K562 (cell line): ENCODE data around the gene GLDC. TPM values are rescaled to one million over a fixed set of nuclear protein-coding genes. Genes with fewer than 3 reads are reported as not detected.
A peak's percentile ranks its signal among the peaks of the same experiment; 100 is the strongest.

Source experiments
- BCOR ChIP-seq: fragments of 450-650 bp; IDR thresholded peaks from 2 replicates; pipeline ENCODE4 v1.6.1; 2016
- CHD2 ChIP-seq: IDR thresholded peaks from 2 replicates; pipeline ENCODE4 v1.6.1; 2011; ENCODE audit warnings: low read depth, low read length
- DPF2 ChIP-seq: fragments of 450-650 bp; IDR thresholded peaks from 2 replicates; pipeline ENCODE4 v1.6.1; 2016
- FOSL1 ChIP-seq: fragments of 200-800 bp; sonication (Bioruptor generic); conservative IDR thresholded peaks from 2 replicates; pipeline ENCODE4 v1.6.1; 2016; ENCODE audit warnings: missing genetic modification characterization, missing compliant biosample characterization
- HCFC1 ChIP-seq: IDR thresholded peaks from 2 replicates; pipeline ENCODE4 v1.6.1; 2012; ENCODE audit warnings: low read depth, low read length, improper control_type of control experiment
- ZNF445 ChIP-seq: fragments of 250-450 bp; sonication (Bioruptor Pico); IDR thresholded peaks from 2 replicates; pipeline ENCODE4 v1.4.0; 2020; ENCODE audit warnings: low read depth, mild to moderate bottlenecking, moderate library complexity
- polyA plus RNA-seq, 8 experiments: library from polyadenylated mRNA; depleted of rRNA in 4 of 8; stranded (reverse) in 5 of 8; unstranded in 3 of 8; fragments of >200 nt; fragmentation: Nextera tagmentation in 2 of 8; fragmentation: Illumina TruSeq in 1 of 8; extraction: Ambion mirVana in 2 of 8; extraction: Trizol in 1 of 8; gene quantifications; 2 replicates each; pipeline versions ENCODE4 v1.2.1 to v1.2.3, GENCODE V29; 2011 to 2014; ENCODE audit warnings: inconsistent platforms in 1 of 8, missing spikeins in 1 of 8
- total RNA-seq, 7 experiments: library from RNA; depleted of rRNA in 6 of 7; stranded (reverse); fragments of >200 nt in 6 of 7; fragmentation: Illumina TruSeq in 2 of 7; extraction: Trizol in 2 of 7; gene quantifications; 2 replicates each; pipeline versions ENCODE4 v1.2.1 to v1.2.3, GENCODE V29; 2011 to 2021; ENCODE audit warnings: low replicate concordance in 1 of 7
- TF ChIP-seq, protein P1 (sequence below): fragments of 450-650 bp; IDR thresholded peaks from 2 replicates; pipeline ENCODE4 v1.6.1; 2018; ENCODE audit not compliant: partially characterized antibody
- TF ChIP-seq, protein P2 (sequence below), 2 experiments: fragments of 450-650 bp; IDR thresholded peaks; 2 replicates each; pipeline ENCODE4 v1.6.1; 2018; ENCODE audit warnings: mild to moderate bottlenecking in 2 of 2, low read depth in 1 of 2; ENCODE audit not compliant: partially characterized antibody in 2 of 2
- TF ChIP-seq, protein P3 (sequence below): fragments of 250-450 bp; sonication (Bioruptor Pico); IDR thresholded peaks from 2 replicates; pipeline ENCODE4 v1.8.0; 2022; ENCODE audit warnings: moderate library complexity, mild to moderate bottlenecking, inconsistent platforms

The GLDC gene
- total and polyA plus RNA-seq, 9 of the 15 experiments (the other 6 are each of a cell fraction or from before 2014, with no cell fraction given), result 0.03 to 0.27 (median 0.08) TPM; not detected in 6

DNA sequence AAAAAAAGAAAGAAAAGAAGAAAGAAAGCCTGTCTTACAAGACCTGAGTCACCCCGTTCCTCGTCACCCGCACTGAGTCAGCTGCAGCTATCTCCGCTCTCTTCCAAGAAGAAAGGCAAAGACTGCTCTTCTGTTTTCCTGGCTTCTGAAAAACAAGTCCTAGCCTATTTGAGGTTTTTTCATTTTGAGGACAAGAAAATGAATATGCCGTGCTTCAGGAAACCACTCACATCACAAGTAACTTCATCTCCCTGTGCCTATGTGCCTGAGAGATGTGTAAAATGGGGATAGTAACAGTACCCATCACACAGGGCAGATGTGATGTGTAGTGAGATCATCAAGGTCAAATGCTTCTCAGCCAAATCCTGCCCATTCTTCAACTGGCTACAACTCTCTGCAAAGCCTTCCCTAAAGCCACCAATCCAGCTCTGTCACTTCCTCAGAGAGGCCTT is 78.4 kb downstream of the GLDC start (continued):
- TF ChIP-seq, protein P1, sequence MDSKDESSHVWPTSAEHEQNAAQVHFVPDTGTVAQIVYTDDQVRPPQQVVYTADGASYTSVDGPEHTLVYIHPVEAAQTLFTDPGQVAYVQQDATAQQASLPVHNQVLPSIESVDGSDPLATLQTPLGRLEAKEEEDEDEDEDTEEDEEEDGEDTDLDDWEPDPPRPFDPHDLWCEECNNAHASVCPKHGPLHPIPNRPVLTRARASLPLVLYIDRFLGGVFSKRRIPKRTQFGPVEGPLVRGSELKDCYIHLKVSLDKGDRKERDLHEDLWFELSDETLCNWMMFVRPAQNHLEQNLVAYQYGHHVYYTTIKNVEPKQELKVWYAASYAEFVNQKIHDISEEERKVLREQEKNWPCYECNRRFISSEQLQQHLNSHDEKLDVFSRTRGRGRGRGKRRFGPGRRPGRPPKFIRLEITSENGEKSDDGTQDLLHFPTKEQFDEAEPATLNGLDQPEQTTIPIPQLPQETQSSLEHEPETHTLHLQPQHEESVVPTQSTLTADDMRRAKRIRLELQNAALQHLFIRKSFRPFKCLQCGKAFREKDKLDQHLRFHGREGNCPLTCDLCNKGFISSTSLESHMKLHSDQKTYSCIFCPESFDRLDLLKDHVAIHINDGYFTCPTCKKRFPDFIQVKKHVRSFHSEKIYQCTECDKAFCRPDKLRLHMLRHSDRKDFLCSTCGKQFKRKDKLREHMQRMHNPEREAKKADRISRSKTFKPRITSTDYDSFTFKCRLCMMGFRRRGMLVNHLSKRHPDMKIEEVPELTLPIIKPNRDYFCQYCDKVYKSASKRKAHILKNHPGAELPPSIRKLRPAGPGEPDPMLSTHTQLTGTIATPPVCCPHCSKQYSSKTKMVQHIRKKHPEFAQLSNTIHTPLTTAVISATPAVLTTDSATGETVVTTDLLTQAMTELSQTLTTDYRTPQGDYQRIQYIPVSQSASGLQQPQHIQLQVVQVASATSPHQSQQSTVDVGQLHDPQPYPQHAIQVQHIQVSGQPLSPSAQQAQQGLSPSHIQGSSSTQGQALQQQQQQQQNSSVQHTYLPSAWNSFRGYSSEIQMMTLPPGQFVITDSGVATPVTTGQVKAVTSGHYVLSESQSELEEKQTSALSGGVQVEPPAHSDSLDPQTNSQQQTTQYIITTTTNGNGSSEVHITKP, result no peak
- no peak for TF ChIP-seq ZNF445 (CRISPR knock-in tag)
- TF ChIP-seq HCFC1, result no peak
- TF ChIP-seq FOSL1 (tag), result peak; percentile 86
- no peak for TF ChIP-seq BCOR
- 0 out of 2 replicates have a peak, but pooled peaks have one; percentile 13 for TF ChIP-seq DPF2
- TF ChIP-seq CHD2, result no peak
- TF ChIP-seq, protein P2, sequence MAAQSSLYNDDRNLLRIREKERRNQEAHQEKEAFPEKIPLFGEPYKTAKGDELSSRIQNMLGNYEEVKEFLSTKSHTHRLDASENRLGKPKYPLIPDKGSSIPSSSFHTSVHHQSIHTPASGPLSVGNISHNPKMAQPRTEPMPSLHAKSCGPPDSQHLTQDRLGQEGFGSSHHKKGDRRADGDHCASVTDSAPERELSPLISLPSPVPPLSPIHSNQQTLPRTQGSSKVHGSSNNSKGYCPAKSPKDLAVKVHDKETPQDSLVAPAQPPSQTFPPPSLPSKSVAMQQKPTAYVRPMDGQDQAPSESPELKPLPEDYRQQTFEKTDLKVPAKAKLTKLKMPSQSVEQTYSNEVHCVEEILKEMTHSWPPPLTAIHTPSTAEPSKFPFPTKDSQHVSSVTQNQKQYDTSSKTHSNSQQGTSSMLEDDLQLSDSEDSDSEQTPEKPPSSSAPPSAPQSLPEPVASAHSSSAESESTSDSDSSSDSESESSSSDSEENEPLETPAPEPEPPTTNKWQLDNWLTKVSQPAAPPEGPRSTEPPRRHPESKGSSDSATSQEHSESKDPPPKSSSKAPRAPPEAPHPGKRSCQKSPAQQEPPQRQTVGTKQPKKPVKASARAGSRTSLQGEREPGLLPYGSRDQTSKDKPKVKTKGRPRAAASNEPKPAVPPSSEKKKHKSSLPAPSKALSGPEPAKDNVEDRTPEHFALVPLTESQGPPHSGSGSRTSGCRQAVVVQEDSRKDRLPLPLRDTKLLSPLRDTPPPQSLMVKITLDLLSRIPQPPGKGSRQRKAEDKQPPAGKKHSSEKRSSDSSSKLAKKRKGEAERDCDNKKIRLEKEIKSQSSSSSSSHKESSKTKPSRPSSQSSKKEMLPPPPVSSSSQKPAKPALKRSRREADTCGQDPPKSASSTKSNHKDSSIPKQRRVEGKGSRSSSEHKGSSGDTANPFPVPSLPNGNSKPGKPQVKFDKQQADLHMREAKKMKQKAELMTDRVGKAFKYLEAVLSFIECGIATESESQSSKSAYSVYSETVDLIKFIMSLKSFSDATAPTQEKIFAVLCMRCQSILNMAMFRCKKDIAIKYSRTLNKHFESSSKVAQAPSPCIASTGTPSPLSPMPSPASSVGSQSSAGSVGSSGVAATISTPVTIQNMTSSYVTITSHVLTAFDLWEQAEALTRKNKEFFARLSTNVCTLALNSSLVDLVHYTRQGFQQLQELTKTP (IDR thresholded peaks at IDR 0.05; ENCODE audit: low read depth in 1 of 2, partially characterized antibody in 2 of 2), result no peak
- TF ChIP-seq, protein P3, sequence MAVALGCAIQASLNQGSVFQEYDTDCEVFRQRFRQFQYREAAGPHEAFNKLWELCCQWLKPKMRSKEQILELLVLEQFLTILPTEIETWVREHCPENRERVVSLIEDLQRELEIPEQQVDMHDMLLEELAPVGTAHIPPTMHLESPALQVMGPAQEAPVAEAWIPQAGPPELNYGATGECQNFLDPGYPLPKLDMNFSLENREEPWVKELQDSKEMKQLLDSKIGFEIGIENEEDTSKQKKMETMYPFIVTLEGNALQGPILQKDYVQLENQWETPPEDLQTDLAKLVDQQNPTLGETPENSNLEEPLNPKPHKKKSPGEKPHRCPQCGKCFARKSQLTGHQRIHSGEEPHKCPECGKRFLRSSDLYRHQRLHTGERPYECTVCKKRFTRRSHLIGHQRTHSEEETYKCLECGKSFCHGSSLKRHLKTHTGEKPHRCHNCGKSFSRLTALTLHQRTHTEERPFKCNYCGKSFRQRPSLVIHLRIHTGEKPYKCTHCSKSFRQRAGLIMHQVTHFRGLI, result no peak
